SW 1271 (cell line): ENCODE measurements around the gene CLRN3.

ENCODE experiments used
- DNase-seq, 2 experiments: peaks; one replicate each; lab custom pipeline; 2025; lab: John Stamatoyannopoulos, UW

CLRN3 gene

DNA sequence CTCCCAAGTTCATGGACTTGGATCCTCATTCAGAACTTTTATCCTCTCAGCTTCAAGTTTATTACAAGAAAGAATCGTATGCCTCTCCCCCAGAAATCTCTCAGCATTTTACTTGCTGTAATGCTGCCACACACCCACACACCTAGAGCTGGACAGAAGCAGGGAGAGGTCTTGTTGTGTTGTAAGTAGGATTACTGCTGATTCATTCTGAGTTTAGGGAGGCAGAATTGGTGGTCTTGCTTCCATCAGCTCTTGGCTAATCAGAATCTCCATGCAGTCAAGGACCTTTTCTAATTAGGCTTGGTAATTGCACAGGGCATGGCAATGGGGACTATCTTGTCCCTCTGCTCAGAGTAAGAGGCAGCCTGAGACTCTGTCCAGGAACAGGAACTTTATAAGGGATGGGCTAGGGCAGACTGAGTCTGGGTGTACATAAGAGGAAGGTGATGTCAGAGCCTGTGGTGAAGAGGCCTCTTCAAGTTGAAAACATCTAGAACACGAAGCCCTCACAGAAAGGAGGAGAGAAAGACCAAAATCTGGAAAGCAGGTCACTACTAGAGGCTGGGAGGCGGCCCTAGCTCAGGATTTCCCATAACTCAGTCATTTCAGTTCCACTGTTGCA lies 7.1 kb upstream of the CLRN3 start:
- DNase-seq: no peak

DNA sequence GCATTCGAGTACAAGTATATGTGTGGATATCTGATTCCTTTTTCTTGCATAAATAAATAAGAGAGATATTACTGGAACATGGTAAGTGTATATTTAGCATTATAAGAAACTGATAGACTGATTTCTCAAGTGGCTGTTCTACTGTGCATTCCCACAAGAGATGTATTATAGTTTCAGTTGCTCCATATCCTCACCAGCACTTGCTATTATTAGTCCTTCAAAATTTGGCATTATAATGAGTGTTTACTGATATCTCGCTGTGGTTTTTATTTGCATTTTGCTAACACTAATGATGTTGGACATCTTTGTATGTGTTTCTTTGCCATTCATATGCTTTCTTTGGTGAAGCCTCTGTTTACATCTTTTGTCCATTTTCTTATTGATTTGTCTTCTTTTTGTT lies 4.4 kb upstream of the CLRN3 start:
- no peak for DNase-seq

- DNase-seq: no peak
Observed at GRCh38 chr10:127896590-127896989, 3.8 kb upstream of the CLRN3 start.

- DNase-seq: no peak
Observed at GRCh38 chr10:127894146-127894545, 1.4 kb upstream of the CLRN3 start.

DNA sequence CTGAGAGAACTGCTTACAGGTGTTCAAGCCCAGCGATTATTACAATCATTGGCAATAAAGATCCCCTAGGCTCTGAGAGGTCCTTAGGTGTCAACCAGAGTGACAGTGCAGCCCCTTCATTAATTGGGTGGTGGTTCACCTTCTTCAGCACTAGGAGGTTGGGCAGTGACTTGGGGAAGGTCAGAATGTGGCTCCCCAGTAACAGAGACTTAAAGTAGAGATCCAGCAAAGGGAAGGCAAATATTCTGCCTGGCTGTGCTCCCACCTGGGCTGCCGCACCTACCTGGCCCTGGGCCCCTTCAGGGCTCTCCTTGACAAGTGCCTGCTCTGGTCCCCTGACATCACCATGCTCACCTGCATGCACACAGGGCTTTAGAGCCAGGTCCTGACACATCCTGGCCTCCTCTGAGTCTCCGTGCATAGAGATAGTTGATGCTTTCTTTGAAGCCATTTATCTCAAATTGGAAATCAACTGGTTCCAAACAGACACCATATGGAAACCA lies 1.9 kb downstream of the CLRN3 start:
- no peak for DNase-seq

- no peak for DNase-seq
Observed at GRCh38 chr10:127890216-127890615, 2.5 kb downstream of the CLRN3 start.

- no peak for DNase-seq
Observed at GRCh38 chr10:127889605-127890195, 3.0 kb downstream of the CLRN3 start.

GRCh38 chr10:127888521-127889312 lies 4.0 kb downstream of the CLRN3 start:
- no peak for DNase-seq

DNA sequence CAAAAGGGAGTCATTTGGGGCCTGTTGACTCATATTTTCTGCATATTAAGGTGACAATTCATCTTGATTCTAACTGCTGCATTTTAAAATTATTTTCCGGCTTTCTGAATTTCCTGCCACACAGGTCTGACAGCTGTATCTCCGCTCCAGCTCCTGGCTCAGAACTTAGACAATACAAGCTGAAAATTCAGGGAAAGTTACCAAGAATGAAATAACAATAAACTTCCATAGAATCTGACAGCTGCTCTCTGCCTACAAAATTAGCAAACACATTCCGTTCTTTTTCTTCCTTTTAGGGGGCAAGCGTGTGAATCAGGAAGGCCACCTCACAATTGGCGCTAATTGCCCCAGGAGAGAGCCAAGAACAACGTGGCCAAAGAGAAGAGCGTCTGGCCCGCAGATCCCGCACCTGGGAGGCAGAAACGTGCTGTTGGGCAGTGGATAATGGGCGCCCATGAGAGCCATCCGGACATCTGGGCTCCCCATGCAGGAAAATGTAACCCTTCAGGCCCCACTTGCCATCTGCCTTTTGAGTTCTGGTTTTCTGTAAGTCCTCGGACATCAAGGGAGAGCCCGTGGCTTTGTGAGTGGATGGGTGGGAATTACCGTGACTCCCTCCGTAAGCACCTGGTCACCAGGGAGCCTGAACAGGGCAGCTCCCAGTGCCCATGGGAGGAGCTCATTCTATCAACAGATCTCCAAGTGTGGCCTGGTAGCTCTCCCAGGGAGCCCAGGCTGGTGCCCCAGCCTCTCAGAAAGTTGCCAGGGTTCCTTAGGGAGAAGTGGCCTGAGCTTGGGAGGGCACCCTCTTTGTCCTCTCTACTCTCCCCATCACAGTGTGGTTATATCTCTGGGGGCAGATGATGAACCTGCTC lies 5.0 kb downstream of the CLRN3 start:
- DNase-seq: no peak

DNA sequence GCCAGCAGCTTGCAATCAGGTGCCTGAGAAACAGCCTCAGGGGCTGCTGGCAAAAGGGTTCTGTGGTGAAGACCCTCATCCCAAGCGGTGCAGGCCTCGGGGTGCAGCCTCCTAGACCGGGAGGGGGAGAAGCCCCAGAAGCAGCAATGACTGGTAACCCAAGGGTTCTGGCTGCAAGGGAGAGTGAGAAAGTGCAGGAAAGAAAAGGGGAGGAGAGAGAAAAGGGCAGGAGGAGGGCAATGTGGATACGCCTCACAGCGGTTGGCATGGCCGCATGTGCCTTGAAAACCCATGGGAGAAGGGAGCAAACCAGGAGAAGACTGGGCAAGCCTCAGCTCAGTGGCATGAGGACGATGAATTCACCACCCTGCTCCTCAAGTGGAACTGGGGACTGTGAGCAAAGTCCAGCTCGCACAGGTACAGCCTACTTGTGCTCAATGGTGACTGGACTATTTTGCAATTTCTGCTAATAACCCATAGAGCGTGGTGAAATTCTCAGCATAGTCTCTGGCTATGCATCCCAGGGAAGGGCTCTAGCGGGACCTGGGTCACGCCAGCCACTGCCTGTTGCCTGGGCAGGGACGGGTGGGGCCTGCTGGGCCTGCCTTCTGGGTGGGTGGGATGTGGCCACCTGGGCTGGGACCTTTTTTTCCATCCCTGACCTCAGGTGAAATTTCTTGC lies 6.2 kb downstream of the CLRN3 start:
- DNase-seq: no peak

DNA sequence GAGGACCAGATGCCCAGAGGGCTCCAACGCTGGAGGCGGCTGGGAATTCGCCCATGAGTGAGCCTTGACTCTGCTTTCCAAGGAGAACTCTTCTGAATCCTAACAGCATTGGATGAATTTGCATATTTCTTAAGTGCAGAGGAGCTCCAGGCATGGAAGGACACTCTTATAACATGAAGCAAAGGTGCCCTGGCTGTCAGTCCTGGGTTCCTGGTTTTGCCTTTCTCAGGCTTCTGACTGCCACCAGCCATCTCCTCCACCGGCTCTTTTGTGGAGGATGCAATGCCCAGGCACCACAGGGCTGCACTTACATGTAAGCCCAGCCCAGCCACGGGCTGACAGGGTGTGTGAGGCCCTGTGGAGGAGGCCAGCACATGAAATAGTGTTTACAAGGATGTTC lies 8.2 kb downstream of the CLRN3 start:
- no peak for DNase-seq

- no peak for DNase-seq
Observed at GRCh38 chr10:127883516-127883915, 9.2 kb downstream of the CLRN3 start.

DNA sequence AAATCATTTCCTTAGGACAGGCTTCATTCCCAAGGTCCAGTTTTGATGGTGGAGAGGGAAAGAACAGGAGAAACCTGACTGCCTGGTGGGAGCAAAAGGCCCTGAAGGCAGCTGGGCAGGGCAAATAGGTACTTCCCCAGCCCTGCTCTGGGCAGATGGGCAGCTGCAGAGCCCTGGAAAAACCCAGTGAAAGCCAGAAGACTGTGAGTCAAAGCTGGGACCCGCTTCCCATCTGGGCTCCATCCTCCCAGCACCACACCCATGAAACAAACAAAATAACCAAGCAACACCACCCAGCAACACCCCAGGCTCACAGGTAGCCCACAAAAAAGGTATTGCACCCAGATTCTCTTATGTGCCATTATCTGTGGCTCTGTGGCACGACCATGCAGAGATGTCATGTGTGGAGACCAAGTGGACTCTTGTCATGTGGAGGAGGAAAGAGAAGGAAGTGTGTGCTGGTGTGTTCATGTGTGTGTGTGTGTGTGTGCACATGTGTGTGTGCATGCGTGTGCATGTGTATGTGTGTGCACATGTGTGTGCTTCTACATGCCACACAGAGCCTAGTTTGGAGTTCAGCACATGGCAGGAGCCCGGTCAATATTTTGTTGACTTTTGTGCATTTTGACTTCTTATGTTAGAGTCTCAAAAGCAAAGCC lies 9.8 kb downstream of the CLRN3 start:
- DNase-seq: no peak

DNA sequence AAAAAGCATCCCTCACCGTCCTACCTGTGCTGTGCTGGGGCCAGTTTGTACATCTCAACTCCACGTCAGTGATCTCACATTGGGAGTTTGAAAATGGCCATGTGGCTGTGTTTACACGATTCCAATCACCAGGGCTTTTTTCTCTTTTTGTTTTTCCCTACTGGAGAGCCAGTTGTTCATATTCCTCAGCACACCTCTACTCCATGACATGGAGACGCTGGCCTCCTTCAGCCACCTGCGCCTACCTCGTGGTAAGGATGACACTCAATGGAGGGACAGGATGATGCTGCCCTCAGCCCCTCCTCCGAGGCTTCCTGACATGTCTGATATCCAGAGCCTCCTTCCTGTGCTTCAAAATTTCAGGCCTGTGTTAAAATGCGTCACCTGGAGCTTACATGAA lies 10.3 kb downstream of the CLRN3 start:
- DNase-seq: no peak

- no peak for DNase-seq
Observed at GRCh38 chr10:127881262-127881661, 11.5 kb downstream of the CLRN3 start.

DNA sequence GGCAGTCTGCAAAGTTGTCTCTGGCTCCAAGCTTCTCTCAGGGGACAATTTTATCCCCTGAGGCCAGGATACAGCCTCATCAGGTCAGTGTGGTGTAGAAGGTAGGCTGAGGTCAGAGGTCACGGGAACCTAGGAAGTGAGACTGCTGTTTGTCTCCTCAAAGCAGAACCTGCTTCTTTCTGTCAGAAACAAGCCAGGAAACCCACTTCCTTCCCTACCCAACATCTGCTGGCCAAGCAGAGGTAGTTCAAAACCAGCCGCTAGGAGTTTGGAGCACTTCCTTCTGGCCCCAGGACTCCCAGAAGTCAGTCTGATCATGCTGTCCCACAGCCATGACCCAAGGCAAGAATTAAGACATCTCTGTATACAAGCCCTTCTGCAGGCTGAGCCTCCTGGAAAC lies 12.2 kb downstream of the CLRN3 start:
- no peak for DNase-seq

DNA sequence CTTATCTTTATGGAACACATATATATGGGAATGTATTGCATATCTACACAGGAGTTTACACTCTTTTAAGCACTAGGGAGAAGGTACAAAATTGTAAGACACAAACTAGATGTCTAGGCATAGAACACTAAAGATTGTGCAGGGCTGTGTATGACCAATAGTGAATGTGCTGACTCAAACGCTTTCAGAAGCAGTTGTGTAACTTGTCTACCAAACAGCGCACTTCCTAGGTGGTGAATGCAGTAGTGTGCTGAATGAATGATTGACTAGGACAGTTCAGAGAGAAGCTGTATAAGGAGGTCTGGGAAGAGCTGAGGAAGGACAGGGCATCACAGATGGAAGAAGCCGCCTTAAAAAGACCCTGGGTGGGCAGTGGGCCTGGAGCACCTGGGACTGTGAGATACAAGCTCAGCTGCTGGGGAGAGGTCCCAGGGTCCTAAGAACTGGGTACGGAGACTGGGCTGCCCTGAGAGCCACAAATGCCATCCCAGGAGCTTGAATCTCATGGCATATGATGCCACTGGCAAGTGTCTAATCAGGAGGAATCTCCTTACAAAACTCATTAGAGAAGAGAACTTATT lies 14.2 kb downstream of the CLRN3 start:
- no peak for DNase-seq

- DNase-seq: no peak
Observed at GRCh38 chr10:127877699-127878098, 15.0 kb downstream of the CLRN3 start.

GRCh38 chr10:127877116-127877515 lies 15.6 kb downstream of the CLRN3 start:
- no peak for DNase-seq

DNA sequence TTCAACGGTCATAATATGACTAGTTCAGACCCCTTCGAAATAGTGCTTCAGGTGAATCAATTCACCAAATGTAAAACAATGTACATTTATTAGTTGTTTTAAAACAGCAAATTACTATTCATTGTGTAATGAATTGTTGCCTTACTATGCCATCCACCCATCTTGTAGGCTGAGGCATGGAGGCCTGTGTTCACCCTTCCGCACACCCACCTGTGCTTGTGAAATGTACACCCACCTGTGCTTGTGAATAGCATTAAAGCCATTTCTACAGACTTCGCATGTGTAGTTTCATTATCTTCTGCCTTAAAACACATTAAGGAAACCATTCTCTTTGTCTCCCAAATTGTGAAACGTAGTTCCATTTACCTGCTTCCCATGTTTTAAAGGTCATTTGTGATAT lies 16.8 kb downstream of the CLRN3 start:
- DNase-seq: no peak

DNA sequence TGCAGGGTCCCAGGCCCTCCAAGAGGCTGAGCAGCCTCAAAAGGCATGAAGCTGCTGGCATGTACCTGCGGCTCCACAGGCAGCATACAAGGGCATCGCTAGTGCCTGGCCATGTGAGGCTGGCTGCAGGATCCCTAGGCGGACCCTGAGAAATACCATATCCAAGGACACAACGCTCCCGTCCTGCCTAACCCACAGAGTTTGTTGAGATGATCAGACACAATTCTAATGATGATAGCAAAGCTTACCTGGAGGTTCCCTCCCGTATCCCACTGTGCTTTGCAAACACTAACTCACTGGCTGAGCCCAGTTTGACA lies 17.3 kb downstream of the CLRN3 start:
- no peak for DNase-seq
